HepG2 (cell line): ENCODE results near the gene SMIM36. TPM values are rescaled to one million over a fixed set of nuclear protein-coding genes. Genes with fewer than 3 reads are reported as not detected.

ENCODE experiments used
- CCDC6 ChIP-seq: sonication (generic); formaldehyde crosslinking; IDR thresholded peaks from 2 replicates; pipeline ENCODE4 v1.8.1; 2022; ENCODE audit warnings: mild to moderate bottlenecking, missing genetic modification reagents, moderate library complexity
- ELF3 ChIP-seq: IDR thresholded peaks from 2 replicates; pipeline ENCODE4 v1.6.1; 2016; ENCODE audit warnings: missing genetic modification reagents, missing compliant biosample characterization
- FIP1L1 ChIP-seq: fragments of 200-400 bp; formaldehyde crosslinking; IDR thresholded peaks from 2 replicates; pipeline ENCODE4 v1.6.1; 2018; ENCODE audit warnings: low read depth, mild to moderate bottlenecking, low read length, moderate library complexity, borderline replicate concordance; ENCODE audit not compliant: insufficient read depth
- GATAD2A ChIP-seq: IDR thresholded peaks from 2 replicates; pipeline ENCODE4 v1.6.1; 2016
- KDM5A ChIP-seq: fragments of 200-600 bp; sonication (generic); IDR thresholded peaks from 2 replicates; pipeline ENCODE4 v1.7.0; 2018; ENCODE audit warnings: antibody characterized with exemption, mild to moderate bottlenecking, low read length, borderline replicate concordance
- KLF6 ChIP-seq: IDR thresholded peaks from 2 replicates; pipeline ENCODE4 v1.8.0; 2016; ENCODE audit warnings: missing biosample characterization, missing genetic modification reagents
- MAFG ChIP-seq: sonication (generic); formaldehyde crosslinking; IDR thresholded peaks from 2 replicates; pipeline ENCODE4 v1.5.1; 2020; ENCODE audit warnings: mild to moderate bottlenecking, missing genetic modification reagents
- MXI1 ChIP-seq: IDR thresholded peaks from 3 replicates; pipeline ENCODE4 v1.6.1; 2012; ENCODE audit warnings: low read depth, low read length, inconsistent platforms, borderline replicate concordance
- ONECUT2 ChIP-seq: sonication (generic); formaldehyde crosslinking; IDR thresholded peaks from 2 replicates; pipeline ENCODE4 v1.4.0; 2020; ENCODE audit warnings: missing genetic modification reagents
- PRPF4 ChIP-seq: fragments of 200-400 bp; formaldehyde crosslinking; IDR thresholded peaks from 2 replicates; pipeline ENCODE4 v1.6.1; 2016; ENCODE audit warnings: low read length, low read depth; ENCODE audit not compliant: poor library complexity, severe bottlenecking
- RAD21 ChIP-seq: fragments of 450-650 bp; formaldehyde crosslinking; IDR thresholded peaks from 2 replicates; pipeline ENCODE4 v1.5.0; 2020; ENCODE audit warnings: mild to moderate bottlenecking
- SIX1 ChIP-seq: sonication (generic); formaldehyde crosslinking; IDR thresholded peaks from 2 replicates; pipeline ENCODE4 v1.4.0; 2020; ENCODE audit warnings: missing genetic modification reagents, borderline replicate concordance
- STAG1 ChIP-seq: sonication (generic); formaldehyde crosslinking; IDR thresholded peaks from 2 replicates; pipeline ENCODE4 v1.4.0; 2020; ENCODE audit warnings: missing genetic modification reagents
- WIZ ChIP-seq: sonication (generic); formaldehyde crosslinking; IDR thresholded peaks from 2 replicates; pipeline ENCODE4 v1.5.1; 2020; ENCODE audit warnings: mild to moderate bottlenecking, missing genetic modification reagents
- ZBTB21 ChIP-seq: sonication (generic); formaldehyde crosslinking; IDR thresholded peaks from 2 replicates; pipeline ENCODE4 v1.4.0; 2020; ENCODE audit warnings: missing genetic modification reagents
- ZIK1 ChIP-seq: sonication (generic); formaldehyde crosslinking; IDR thresholded peaks from 2 replicates; pipeline ENCODE4 v1.5.0; 2020; ENCODE audit warnings: mild to moderate bottlenecking, low read depth, missing genetic modification reagents, borderline replicate concordance
- ZNF138 ChIP-seq: sonication (generic); formaldehyde crosslinking; IDR thresholded peaks from 2 replicates; pipeline ENCODE4 v1.5.0; 2020; ENCODE audit warnings: mild to moderate bottlenecking, low read depth, missing genetic modification reagents
- ZNF251 ChIP-seq: sonication (generic); formaldehyde crosslinking; IDR thresholded peaks from 2 replicates; pipeline ENCODE4 v1.9.0; 2021; ENCODE audit warnings: mild to moderate bottlenecking, missing genetic modification reagents
- ZNF256 ChIP-seq: sonication (generic); formaldehyde crosslinking; conservative IDR thresholded peaks from 2 replicates; pipeline ENCODE4 v1.4.0; 2020; ENCODE audit warnings: missing genetic modification reagents
- ZNF441 ChIP-seq: sonication (generic); formaldehyde crosslinking; IDR thresholded peaks from 2 replicates; pipeline ENCODE4 v1.7.0; 2021; ENCODE audit warnings: missing genetic modification reagents, borderline replicate concordance
- ZNF484 ChIP-seq: sonication (generic); formaldehyde crosslinking; IDR thresholded peaks from 2 replicates; pipeline ENCODE4 v1.5.1; 2020; ENCODE audit warnings: mild to moderate bottlenecking, low read depth, missing genetic modification reagents, borderline replicate concordance
- ZNF569 ChIP-seq: sonication (generic); formaldehyde crosslinking; IDR thresholded peaks from 2 replicates; pipeline ENCODE4 v1.5.0; 2020; ENCODE audit warnings: mild to moderate bottlenecking, missing genetic modification reagents, moderate library complexity, borderline replicate concordance
- ZZZ3 ChIP-seq: sonication (generic); formaldehyde crosslinking; IDR thresholded peaks from 2 replicates; pipeline ENCODE4 v1.4.0; 2020; ENCODE audit warnings: missing genetic modification reagents, mild to moderate bottlenecking, borderline replicate concordance
- polyA plus RNA-seq, 8 experiments: library from polyadenylated mRNA; depleted of rRNA in 3 of 8; stranded (reverse) in 7 of 8; unstranded in 1 of 8; fragments of >200 nt; fragmentation: Illumina TruSeq in 4 of 8; extraction: Trizol in 4 of 8; gene quantifications; 2 replicates each; pipeline versions ENCODE4 v1.2.1 to v1.2.3, GENCODE V29; 2011 to 2016; ENCODE audit warnings: low read depth in 4 of 8, missing spikeins in 1 of 8, mixed read lengths in 1 of 8; ENCODE audit not compliant: insufficient read depth in 1 of 8
- total RNA-seq, 5 experiments: library from RNA; depleted of rRNA; stranded (reverse); fragments of >200 nt; fragmentation: Illumina TruSeq; extraction: Trizol; gene quantifications; 2 replicates each; pipeline ENCODE4 v1.2.3, GENCODE V29; 2016; ENCODE audit warnings: low read depth in 1 of 5
- TF ChIP-seq, protein P1 (sequence below): sonication (generic); formaldehyde crosslinking; IDR thresholded peaks from 2 replicates; pipeline ENCODE4 v1.4.0; 2020; ENCODE audit warnings: mild to moderate bottlenecking, missing genetic modification reagents
- TF ChIP-seq, protein P2 (sequence below): sonication (generic); formaldehyde crosslinking; IDR thresholded peaks from 2 replicates; pipeline ENCODE4 v1.4.0; 2020; ENCODE audit warnings: low read depth, mild to moderate bottlenecking, missing genetic modification reagents
- TF ChIP-seq, protein P3 (sequence below): sonication (generic); formaldehyde crosslinking; IDR thresholded peaks from 2 replicates; pipeline ENCODE4 v1.4.0; 2020; ENCODE audit warnings: missing genetic modification reagents, borderline replicate concordance

The SMIM36 gene
- total and polyA plus RNA-seq, 2 of the 13 experiments (the other 11 are each of a cell fraction or from before 2014, with no cell fraction given): not detected

DNA sequence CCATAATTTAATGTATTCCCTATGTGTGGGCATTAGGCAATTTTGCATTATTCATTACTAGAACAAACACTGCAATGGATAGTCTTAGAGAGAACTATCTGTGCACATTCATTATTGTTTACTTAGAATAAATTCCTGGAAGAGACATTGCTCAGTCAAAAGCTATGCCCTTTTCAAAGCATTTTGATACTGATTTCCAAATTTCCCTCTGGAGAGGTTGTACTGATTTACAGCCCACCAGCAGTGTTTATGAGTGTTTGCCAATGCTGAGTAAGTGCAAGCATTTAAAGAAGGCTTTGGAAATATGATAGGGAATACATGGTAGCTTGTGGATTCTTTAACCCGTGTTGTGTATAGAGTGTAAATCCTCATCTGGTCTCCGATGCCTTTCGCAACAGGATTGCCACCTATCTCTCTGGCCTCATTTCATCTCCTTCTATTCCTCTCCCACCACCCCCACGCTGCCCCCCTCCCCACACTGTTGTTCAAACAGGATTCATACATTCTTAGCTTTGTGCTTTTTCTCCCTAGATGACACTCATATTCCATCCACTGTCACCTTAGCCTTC lies 56.3 kb downstream of the SMIM36 start (continued):
- no peak for TF ChIP-seq FIP1L1
- TF ChIP-seq GATAD2A (CRISPR knock-in tag): peak; percentile 96
- TF ChIP-seq ZNF138 (CRISPR knock-in tag): no peak
- TF ChIP-seq ZIK1 (CRISPR knock-in tag): no peak
- TF ChIP-seq ZNF251 (CRISPR knock-in tag): no peak
- TF ChIP-seq STAG1 (CRISPR knock-in tag): no peak
- TF ChIP-seq KLF6: peak; percentile 38; the same call in 1 of the 2 replicates
- TF ChIP-seq ELF3: peak; percentile 58
- no peak for TF ChIP-seq WIZ (CRISPR knock-in tag)
- peak; percentile 96 for TF ChIP-seq SIX1 (CRISPR knock-in tag)
- TF ChIP-seq ZNF484 (CRISPR knock-in tag): no peak
- TF ChIP-seq ZNF256 (CRISPR knock-in tag): no peak
- no peak for TF ChIP-seq RAD21 (CRISPR knock-in tag)
- TF ChIP-seq MXI1: no peak
- TF ChIP-seq, protein P1, sequence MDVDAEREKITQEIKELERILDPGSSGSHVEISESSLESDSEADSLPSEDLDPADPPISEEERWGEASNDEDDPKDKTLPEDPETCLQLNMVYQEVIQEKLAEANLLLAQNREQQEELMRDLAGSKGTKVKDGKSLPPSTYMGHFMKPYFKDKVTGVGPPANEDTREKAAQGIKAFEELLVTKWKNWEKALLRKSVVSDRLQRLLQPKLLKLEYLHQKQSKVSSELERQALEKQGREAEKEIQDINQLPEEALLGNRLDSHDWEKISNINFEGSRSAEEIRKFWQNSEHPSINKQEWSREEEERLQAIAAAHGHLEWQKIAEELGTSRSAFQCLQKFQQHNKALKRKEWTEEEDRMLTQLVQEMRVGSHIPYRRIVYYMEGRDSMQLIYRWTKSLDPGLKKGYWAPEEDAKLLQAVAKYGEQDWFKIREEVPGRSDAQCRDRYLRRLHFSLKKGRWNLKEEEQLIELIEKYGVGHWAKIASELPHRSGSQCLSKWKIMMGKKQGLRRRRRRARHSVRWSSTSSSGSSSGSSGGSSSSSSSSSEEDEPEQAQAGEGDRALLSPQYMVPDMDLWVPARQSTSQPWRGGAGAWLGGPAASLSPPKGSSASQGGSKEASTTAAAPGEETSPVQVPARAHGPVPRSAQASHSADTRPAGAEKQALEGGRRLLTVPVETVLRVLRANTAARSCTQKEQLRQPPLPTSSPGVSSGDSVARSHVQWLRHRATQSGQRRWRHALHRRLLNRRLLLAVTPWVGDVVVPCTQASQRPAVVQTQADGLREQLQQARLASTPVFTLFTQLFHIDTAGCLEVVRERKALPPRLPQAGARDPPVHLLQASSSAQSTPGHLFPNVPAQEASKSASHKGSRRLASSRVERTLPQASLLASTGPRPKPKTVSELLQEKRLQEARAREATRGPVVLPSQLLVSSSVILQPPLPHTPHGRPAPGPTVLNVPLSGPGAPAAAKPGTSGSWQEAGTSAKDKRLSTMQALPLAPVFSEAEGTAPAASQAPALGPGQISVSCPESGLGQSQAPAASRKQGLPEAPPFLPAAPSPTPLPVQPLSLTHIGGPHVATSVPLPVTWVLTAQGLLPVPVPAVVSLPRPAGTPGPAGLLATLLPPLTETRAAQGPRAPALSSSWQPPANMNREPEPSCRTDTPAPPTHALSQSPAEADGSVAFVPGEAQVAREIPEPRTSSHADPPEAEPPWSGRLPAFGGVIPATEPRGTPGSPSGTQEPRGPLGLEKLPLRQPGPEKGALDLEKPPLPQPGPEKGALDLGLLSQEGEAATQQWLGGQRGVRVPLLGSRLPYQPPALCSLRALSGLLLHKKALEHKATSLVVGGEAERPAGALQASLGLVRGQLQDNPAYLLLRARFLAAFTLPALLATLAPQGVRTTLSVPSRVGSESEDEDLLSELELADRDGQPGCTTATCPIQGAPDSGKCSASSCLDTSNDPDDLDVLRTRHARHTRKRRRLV: no peak
- TF ChIP-seq ZNF441: no peak
- TF ChIP-seq, protein P2, sequence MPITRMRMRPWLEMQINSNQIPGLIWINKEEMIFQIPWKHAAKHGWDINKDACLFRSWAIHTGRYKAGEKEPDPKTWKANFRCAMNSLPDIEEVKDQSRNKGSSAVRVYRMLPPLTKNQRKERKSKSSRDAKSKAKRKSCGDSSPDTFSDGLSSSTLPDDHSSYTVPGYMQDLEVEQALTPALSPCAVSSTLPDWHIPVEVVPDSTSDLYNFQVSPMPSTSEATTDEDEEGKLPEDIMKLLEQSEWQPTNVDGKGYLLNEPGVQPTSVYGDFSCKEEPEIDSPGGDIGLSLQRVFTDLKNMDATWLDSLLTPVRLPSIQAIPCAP (CRISPR knock-in tag): no peak
- no peak for TF ChIP-seq ZNF569
- no peak for TF ChIP-seq ZZZ3 (CRISPR knock-in tag)
- TF ChIP-seq, protein P3, sequence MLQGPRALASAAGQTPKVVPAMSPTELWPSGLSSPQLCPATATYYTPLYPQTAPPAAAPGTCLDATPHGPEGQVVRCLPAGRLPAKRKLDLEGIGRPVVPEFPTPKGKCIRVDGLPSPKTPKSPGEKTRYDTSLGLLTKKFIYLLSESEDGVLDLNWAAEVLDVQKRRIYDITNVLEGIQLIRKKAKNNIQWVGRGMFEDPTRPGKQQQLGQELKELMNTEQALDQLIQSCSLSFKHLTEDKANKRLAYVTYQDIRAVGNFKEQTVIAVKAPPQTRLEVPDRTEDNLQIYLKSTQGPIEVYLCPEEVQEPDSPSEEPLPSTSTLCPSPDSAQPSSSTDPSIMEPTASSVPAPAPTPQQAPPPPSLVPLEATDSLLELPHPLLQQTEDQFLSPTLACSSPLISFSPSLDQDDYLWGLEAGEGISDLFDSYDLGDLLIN: no peak
- no peak for TF ChIP-seq ZBTB21 (CRISPR knock-in tag)
- no peak for TF ChIP-seq KDM5A
- no peak for TF ChIP-seq MAFG
- no peak for TF ChIP-seq PRPF4
- no peak for TF ChIP-seq ONECUT2 (CRISPR knock-in tag)
- no peak for TF ChIP-seq CCDC6 (CRISPR knock-in tag)
